ENCODE measurements around the gene ODAD4.

GRCh38 chr17:41920580-41920955 lies 9.8 kb upstream of the ODAD4 start:
- TF ChIP-seq CTCF (conservative IDR thresholded peaks at IDR 0.05): no peak
- TF ChIP-seq ZFX (IDR thresholded peaks at IDR 0.05): no peak
